Measurements from ENCODE around the gene OLA1.

DNA sequence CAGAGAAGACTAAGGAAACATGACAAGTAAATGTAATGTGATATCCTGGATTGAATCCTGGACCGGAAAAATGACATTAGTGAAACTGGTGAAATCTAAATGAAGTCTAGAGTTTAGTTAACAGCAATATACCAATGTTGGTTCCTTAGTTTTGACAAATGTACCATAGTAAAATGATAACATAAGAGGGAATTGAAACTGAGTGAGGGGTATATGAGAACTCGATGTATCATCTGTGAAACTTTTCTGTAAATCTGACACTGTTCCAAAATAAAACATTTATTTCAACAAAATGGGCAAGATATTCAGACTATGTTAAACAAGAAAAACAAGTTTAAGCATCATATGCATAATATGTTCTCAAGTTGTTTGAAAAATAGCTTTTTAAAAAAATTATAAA, 63.8 kb downstream of the OLA1 start:
- TF ChIP-seq POLR2AphosphoS5 (IDR thresholded peaks at IDR 0.05; ENCODE audit: low read depth, low read length) (no peak), POLR2A (IDR thresholded peaks at IDR 0.05; ENCODE audit: low read depth, low read length) (no peak), TAF1 (IDR thresholded peaks at IDR 0.05; ENCODE audit: borderline replicate concordance, low read depth, low read length) (no peak)

Measured in GM12892 (cell line).